Dedifferentiated amniotic fluid mesenchymal stem cell (primary cell): ENCODE measurements around the gene EPHA8.
A peak's percentile ranks its signal among the peaks of the same experiment; 100 is the strongest.

Experiments used
- DNase-seq: peaks from one replicate; pipeline ENCODE4 v3.0.0-alpha.2; 2016; ENCODE audit errors: extremely low spot score

Gene EPHA8

GRCh38 chr1:22562584-22563583 lies at the start of gene EPHA8:
TSS of gene EPHA8 (plus strand) at chr1:22563489. CDS start at chr1:22563636, 147 bp downstream.
- no peak for DNase-seq

- no peak for DNase-seq
These were observed 46.2 kb upstream of the EPHA8 start for GRCh38 chr1:22516906-22517571.

- no peak for DNase-seq
These were observed 45.3 kb upstream of the EPHA8 start for GRCh38 chr1:22517956-22518355.

- DNase-seq = no peak
These were observed 44.9 kb upstream of the EPHA8 start for GRCh38 chr1:22518379-22518778.

- no peak for DNase-seq
These were observed 42.4 kb upstream of the EPHA8 start for GRCh38 chr1:22520871-22521270.

GRCh38 chr1:22521692-22522091 lies 41.6 kb upstream of the EPHA8 start:
- no peak for DNase-seq

- no peak for DNase-seq
These were observed 41.0 kb upstream of the EPHA8 start for GRCh38 chr1:22522221-22522743.

GRCh38 chr1:22524481-22524880 lies 38.8 kb upstream of the EPHA8 start:
- DNase-seq = no peak

- DNase-seq = no peak
These were observed 38.1 kb upstream of the EPHA8 start for GRCh38 chr1:22525211-22525610.

- no peak for DNase-seq
These were observed 37.6 kb upstream of the EPHA8 start for GRCh38 chr1:22525646-22526045.

- DNase-seq = no peak
These were observed 37.2 kb upstream of the EPHA8 start for GRCh38 chr1:22526098-22526497.

GRCh38 chr1:22526677-22527076 lies 36.6 kb upstream of the EPHA8 start:
- DNase-seq = no peak

GRCh38 chr1:22527122-22527521 lies 36.2 kb upstream of the EPHA8 start:
- DNase-seq = no peak

- no peak for DNase-seq
These were observed 35.6 kb upstream of the EPHA8 start for GRCh38 chr1:22527555-22528296.

GRCh38 chr1:22528451-22528850 lies 34.8 kb upstream of the EPHA8 start:
- no peak for DNase-seq

GRCh38 chr1:22529901-22530621 lies 33.2 kb upstream of the EPHA8 start:
- DNase-seq = peak; percentile 53

GRCh38 chr1:22530715-22531114 lies 32.6 kb upstream of the EPHA8 start:
- no peak for DNase-seq

GRCh38 chr1:22531251-22531650 lies 32.0 kb upstream of the EPHA8 start:
- DNase-seq = no peak

GRCh38 chr1:22533244-22533895 lies 29.9 kb upstream of the EPHA8 start:
- no peak for DNase-seq

GRCh38 chr1:22534951-22535350 lies 28.3 kb upstream of the EPHA8 start:
- no peak for DNase-seq

GRCh38 chr1:22535399-22535798 lies 27.9 kb upstream of the EPHA8 start:
- no peak for DNase-seq
